Measurements from ENCODE around the gene KIF26B.
"Not testable (repeated sequence)": the region's sequence is repeated elsewhere in the genome, so short reads cannot be mapped to it uniquely, and the experiment has no call there.

KIF26B gene

DNA sequence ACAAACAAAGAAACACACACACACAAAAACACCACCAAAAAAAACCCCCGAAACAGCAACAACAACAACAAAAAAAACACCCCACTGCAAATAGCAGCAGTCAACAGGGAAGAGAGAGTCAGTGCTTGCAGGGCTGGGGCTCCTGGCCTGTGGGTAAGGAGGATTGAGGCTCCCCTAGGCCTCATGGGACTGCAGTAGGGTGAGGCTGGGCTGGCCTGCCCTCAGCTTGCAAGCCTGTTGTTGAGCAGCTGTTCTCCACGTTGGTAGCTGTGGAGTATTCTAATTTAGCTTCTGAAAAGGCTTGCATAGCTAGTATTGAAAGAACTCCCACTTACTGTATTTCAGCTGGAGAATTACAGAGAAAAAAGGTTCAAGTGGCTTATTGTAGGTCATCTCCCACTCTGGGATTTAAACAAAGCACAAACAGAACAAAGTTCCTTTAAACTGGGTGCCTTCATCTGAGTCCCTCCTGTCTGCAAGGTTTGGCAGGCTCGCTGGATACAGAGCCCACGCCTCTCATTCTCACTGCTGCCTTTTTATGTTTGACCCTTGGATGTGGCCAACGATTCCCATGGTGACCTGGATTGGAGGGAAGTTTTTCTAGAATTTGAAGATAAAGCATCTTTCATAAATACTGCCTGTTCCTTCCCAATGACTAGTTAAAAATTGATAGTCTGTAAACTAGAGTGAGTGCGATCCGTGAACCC, 247.2 kb downstream of the KIF26B start:
- H3K27ac ChIP-seq = no peak overlapping the region
- no peak for DNase-seq (ENCODE audit: low read depth, low spot score)

DNA sequence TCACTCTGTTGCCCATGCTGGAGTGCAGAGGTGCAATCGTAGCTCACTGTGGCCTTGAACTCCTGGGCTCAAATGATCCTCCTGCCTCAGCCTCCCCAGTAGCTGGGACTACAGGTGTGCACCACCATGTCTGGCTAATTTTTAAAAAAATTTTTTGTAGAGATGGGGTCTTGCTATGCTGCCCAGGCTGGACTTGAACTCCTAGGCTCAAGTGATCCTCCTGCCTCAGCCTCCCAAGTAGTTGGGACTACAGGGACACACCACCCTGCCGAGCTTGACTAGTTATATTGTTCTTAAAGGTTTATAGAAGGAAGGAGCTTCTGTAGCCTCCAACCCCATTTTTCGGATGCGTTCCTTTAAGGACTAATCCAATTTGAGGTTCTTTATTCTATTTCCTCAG, 248.2 kb downstream of the KIF26B start:
- not testable (repeated sequence) for DNase-seq (ENCODE audit: low read depth, low spot score); H3K27ac ChIP-seq

DNA sequence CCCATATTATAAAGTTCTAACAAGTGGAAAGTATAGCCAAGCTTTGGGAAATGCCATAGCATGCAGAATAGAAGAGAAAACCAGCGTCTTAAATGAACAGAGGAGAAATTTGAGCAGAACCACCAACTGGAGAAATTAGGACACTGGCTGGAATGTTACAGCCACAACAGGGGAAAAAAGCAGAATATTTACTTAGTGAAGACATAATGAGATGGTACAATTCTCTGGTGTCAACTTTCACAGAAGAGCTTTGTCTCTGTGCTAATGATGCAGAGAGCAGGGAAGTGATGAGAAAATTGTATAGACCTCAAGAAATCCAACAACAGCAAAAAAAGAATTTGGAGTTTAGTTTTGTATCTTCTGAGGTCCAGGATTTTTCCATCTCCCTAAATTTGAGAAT, 249.7 kb downstream of the KIF26B start:
- no peak overlapping the region for H3K27ac ChIP-seq
- DNase-seq (ENCODE audit: low read depth, low spot score) = no peak

DNA sequence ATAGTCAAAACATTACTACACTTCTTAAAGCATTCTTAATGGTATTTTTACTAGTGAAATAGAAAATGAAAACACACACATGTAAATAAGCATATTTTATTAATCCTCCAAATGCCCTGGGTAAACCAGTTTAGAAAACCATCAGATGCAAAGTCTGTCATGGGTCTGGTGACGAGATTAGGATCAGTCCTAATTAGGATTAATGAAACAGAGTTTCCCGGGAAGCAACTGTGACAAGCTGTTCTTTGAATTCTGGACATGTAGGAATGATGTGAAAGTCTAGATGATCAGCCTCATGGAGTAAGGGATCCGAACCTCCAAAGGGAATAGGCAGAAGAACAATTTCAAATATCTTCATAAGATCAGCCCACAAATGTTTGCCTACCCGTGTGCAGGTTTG, 250.2 kb downstream of the KIF26B start:
- no peak for DNase-seq (ENCODE audit: low read depth, low spot score)
- H3K27ac ChIP-seq = no peak overlapping the region

DNA sequence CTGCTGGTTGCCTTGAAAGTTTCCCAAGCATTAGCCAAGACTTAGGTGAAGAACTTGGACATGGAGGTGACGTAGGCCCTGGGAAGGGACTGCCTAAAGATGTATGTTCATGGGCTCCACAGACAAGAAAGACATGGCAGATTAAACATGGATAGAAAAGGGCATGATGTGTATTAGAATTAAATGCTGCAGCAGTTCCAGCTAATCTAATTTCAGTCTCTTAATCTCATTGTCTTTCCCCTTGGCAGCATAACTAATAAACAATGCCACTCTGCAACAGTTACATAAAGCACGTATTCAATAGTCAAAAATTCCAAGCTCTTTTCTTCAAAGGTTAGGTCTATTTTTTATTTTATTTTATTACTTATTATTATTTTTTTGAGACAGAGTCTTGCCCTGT, 251.6 kb downstream of the KIF26B start:
- H3K27ac ChIP-seq = no peak overlapping the region
- no peak for DNase-seq (ENCODE audit: low read depth, low spot score)

DNA sequence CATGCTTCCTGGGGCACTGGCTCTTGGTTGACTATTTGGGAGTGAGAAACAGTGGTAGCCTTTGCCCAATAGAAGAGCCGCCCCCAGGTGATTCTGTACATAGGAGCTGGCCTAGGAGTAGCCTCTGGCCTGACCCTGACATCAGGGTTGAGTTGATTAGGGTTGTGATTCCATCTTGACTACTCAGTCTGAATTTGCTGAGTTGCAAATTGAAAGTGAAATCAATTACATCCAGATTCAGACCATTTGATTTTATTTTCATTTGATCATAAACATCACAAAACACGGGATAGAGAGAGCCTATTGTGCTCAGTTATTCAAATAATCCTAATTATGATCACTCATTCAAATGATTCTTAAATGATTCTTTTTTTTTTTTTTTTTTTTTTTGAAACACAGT, 253.2 kb downstream of the KIF26B start:
- no peak overlapping the region for H3K27ac ChIP-seq
- no peak for DNase-seq (ENCODE audit: low read depth, low spot score)

DNA sequence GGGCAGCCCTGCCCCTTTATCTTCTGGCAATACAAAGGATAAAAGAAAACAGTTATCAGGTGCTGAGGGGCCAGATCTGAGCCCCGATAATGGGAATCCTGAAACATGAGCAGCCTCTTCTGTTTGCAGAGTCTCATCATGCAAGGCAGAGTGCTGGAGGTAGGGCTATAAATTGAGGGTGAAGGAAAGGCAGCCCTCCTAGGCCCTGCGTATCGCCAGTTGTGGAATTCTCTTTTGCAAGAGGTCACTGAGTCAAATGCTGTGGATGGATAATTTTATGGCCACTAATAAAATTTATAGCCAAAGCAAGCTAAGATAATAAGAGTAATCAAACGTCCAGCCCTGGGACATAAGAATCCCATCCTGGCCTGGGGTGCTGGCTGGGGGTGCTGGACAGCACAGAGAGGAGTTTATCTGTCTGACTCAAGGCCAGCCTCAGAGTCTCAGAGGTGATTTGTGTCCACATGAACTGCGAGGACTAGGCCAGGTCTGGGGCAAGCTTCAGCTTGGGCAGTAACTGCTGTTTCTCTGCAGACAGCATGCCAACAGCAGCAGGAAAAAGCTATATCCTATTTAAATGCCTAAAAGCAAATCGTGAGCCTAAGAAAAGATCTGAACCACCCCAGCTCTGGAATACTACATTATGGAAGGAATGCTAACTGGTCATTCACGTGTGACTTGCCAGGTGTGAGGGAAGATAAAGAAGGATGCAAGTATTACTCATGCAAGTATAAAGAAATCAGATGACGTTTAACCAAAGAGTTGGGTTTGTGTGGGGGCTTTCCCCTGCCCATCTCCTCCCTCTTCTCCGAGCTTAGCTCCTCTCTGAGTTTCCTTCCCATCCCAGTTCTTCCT, 254.8 kb downstream of the KIF26B start:
- no peak overlapping the region for H3K27ac ChIP-seq
- no peak for DNase-seq (ENCODE audit: low read depth, low spot score)

DNA sequence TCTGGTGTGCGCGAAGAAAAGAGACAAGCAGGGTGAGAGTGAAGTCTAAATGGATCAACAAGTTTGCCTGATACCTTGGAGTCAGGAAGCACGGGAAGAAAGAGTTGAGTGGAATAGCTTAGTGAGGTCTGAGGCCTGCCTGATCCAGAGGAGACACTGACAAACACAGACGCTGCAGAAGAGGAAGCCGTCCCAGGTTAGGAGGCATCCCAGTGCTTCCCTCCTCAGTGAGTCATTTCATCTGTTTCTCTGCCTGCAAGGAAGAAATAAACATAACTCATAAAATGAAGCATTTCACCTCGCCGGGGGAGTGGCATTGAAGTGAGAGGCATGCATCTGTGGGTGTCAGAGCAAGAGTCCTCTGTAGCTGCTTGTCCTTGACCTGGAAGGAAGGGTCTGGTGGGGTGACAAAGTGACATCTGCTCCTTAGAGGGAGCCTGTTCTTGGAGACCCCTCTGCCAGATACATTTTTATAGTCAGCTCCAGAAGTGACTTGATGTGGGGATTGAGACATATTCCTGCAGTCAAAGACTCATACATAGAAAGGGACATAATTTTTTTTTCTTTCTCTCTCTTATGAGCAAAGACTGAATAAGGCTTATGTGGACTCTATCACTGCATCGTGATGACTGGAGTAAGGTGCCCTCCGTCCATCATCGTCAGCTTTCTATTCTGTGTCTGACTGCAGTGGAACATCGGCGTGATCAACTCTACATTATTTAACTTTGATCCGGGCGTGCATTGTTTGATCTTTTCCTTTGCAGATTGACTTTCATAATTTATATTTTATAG, 256.7 kb downstream of the KIF26B start:
- H3K27ac ChIP-seq = no peak overlapping the region
- DNase-seq (ENCODE audit: low read depth, low spot score) = no peak

DNA sequence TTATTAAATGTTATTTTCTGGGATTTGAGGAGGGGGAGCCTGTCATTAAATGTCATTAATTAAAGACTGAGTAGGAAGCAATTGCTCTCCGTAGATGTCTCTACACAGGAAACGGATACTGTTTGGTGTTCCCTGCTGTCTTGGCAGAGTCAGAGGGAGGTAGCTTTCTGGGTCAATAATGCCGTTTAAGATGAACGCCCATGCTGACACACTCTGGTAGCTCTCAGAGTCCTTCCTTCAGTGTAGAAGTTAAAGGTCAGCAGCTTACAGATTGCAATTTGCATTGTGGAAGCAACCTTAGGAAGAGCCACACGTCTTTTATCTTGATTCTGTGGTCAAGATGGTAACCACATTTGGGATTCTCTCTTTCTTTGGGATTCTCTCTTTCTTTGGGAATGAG, 257.5 kb downstream of the KIF26B start:
- H3K27ac ChIP-seq = no peak overlapping the region
- no peak for DNase-seq (ENCODE audit: low read depth, low spot score)

DNA sequence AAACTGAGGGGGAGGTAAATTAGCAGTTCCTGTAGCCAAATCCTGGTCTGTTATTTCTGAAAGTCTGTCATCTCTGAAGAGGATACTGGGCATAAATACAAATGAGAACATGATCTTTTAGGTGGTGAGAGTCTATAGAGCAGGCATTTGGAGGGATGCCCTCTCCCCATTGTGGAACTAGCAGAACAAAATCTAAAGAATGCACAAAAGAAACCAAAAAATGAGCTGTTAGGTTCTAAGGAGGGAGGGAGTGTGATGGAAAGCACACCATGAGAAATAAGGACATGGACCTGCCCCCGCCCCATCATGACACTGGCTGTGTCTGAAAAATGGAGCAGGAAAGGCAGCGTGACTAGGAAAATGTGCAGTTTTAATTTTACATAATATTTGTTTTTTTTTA, 262.0 kb downstream of the KIF26B start:
- DNase-seq (ENCODE audit: low read depth, low spot score) = no peak
- H3K27ac ChIP-seq = no peak overlapping the region

DNA sequence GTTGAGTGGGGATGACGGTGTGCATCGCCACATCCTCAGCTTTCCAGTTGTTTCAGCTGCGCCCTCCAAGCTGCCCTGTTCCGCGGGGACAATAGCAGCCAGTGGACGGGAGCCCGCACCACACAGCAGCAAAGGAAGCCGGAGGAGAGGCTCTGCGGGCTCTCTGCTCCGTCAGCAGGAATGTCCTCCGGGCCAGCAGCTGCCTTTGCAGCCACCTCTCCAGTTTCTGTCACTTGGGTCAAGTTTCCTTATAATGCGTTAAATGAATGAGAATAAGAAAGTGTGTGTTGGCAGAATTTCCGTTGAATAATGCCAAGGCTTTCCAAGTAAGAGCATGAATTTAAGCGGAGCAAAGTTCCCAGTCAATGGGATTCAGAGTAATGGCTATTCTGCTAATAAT, 263.3 kb downstream of the KIF26B start:
- no peak for DNase-seq (ENCODE audit: low read depth, low spot score)
- H3K27ac ChIP-seq = no peak overlapping the region

DNA sequence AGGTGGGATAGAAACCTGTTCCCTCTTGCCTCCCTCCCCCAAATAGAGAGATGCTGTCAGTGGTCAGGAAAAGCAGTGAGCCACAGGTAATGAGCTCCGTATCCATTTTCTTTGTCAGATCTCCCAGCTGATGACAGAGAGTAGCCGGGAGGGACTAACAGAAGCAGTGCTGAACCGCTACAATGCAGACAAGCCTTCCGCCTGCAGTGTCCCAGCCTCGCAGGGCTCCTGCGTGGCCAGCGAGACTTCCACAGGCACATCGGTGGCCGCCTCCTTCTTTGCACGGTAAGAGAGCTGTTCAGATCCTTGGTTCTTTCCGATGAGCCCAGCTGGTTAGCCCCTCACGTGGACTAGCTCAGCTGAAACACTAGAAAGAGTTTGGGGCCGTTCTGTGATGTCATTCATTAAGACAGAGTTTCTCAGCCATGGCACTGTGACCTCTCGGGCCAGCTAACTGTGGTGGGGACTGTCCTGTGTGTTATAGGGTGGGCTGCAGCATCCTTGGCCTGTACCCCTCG, 264.7 kb downstream of the KIF26B start:
- H3K27ac ChIP-seq = no peak overlapping the region
- no peak for DNase-seq (ENCODE audit: low read depth, low spot score)

DNA sequence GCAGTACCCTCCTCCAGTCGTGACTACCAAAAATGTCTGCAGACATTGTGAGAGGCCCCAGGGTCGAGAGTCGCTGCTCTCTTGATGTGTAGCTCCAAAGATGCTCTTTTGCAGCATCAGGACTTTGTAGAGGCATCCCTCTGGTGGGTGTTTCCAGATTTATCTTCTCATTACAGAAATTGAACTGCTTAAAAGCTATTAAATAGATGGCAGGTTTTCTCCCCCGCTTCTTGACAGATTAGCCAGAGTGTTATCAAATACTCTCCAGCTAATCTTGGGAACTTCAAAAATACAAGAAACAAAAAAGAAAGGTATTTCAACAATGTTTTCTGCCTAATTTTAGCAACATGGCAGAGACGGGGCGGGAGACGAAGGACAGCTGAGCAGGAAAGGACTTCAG, 265.2 kb downstream of the KIF26B start:
- H3K27ac ChIP-seq = no peak overlapping the region
- no peak for DNase-seq (ENCODE audit: low read depth, low spot score)

DNA sequence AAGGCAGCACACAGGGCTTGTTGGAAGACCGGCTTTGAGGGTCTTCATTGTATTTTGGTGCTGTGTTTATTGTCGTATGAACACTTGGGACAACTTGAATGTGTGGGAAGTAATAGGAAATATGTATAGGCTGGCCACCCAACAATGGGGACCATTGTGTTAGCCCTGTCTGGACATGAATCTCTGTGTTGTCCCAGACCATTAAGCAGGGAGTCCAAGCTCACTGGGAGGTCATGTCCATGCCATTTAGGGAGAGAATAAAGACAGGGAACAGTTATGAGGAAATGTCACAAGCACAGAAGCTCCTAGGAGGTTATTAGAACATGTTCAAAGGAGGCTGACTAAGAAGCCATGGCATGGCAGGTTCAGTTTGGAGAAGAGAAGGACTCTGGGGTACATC, 266.1 kb downstream of the KIF26B start:
- H3K27ac ChIP-seq = no peak overlapping the region
- no peak for DNase-seq (ENCODE audit: low read depth, low spot score)

DNA sequence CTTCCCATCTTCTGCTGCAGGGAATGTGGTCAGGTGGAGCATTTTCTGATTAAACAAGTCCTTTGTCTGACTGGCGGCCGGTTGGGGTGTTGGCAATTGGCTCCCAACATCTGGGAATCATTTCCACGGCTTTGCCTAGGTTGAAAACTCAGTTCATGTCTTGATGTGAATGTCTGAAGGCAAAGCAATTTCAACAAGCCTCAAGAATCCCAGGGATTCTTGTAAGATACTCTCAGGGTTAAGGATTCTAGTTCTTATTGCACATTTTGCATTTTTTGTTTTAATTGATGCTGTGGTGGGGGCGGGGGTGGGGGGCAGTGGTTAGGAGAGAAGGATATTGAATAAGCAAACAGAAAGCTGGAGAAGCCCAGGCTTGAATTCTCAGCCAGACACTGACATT, 273.9 kb downstream of the KIF26B start:
- no peak for DNase-seq (ENCODE audit: low read depth, low spot score)
- no peak overlapping the region for H3K27ac ChIP-seq

DNA sequence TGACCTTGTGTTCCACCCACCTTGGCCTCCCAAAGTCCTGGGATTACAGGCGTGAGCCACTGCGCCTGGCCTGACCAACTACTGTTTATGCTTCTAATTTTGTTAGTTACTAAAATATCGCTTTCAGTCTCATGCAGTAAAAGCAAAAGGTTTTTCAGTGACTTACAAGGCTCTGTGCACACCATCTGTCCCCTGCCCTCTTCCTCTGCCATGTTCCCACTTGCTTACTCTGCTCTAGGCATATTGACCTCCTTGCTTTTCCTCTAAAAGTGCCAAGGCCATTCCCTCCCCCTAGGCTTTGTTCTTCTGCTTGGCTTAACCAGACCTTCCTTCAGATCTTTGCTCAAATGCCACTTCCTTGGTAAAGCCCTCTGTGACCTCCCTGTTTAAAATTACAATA, 276.9 kb downstream of the KIF26B start:
- no peak for DNase-seq (ENCODE audit: low read depth, low spot score)
- no peak overlapping the region for H3K27ac ChIP-seq

DNA sequence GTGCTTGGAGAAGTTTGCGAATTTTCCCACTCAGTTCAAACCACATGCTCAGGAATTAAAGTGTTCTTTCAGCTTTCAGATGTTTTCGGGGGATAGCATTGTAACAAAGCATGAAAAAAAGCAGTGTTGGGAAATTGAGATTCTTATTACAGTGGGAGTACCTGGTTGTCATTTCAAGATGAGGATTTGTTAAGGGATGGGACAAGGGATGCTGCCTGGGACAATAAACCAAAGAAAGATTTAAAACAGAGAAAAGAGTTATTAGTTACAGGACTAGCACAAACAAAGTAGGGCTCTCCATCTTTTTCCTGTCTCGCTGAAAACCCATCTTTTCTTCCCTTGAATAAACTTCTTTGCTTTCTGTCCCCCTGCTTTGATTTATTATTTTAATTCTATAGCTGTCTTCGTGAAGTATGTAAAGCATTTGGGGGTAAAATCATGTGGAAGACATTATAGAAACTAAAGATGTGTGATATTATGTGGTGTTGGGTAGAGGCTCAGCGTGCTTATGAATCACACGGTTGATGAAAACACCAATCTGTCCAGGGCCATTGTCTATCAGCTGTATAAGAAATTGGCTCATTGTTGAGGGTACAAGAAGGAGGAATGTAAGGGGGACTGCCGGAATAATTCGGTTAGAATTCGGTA, 277.6 kb downstream of the KIF26B start:
- no peak for DNase-seq (ENCODE audit: low read depth, low spot score)
- no peak overlapping the region for H3K27ac ChIP-seq

DNA sequence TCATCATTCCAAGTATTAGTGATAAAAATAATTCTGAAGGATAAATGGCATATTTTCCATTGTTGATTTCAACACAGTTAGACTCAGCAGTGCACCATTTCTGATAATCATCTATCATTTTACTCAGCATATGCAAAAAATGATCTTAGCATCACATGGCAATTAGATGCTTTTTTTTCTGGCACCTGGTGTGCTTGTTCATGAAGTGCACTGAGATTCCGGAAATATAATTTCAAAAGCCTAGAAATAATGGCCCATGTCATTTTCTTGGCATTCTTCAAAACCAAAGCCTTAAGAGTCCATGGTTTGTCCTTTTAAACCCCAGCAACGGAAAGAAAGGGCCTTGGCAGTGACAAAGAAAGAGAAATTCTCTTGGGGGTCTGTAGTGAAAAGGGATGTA, 278.8 kb downstream of the KIF26B start:
- no peak for DNase-seq (ENCODE audit: low read depth, low spot score)
- H3K27ac ChIP-seq = no peak overlapping the region

DNA sequence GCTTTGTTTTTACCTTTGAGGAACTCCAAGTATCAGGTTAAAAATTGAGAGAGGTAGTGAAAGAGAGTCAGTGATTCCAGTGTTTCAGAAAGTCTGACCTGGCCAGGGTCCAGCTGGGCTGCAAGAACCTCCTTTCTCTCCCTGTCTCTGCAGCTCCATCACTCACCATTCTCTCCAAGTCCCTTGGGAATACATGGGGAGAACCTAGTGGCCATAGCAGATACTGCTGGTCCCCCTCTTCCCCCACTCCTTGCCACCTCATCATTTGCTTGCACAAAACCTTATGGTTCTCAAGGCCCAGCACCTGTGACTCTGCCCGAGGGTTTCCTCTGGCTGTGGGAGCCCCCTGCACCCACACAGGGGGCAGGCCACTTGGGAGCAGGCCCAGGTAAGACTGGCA, 279.5 kb downstream of the KIF26B start:
- H3K27ac ChIP-seq = no peak overlapping the region
- DNase-seq (ENCODE audit: low read depth, low spot score) = no peak

DNA sequence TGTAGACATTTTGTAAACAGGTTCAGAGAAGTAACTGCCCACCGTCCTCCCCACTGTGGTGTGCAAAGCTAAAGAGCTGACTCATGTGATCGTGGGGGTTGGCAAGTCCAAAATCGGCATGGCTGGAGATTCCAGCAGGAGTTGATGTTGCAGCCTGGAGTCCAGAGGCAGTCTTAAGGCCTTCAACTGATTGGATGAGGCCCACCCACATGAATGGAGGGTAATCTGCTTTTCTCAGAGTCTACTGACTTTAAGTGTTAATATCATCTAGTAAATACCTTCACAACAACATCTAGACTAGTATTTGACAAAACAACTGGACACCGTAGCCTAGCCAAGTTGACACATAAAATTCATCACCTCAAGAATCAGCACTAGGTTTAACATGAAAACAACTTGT, 281.6 kb downstream of the KIF26B start:
- no peak for DNase-seq (ENCODE audit: low read depth, low spot score)
- no peak overlapping the region for H3K27ac ChIP-seq

All from epithelial cell of prostate (primary cell).